Muscle of arm (tissue), 12 donors: ENCODE data around the gene MAP1A. TPM values are rescaled to one million over a fixed set of nuclear protein-coding genes. Genes with fewer than 3 reads are reported as not detected.

ENCODE experiments used
- DNase-seq: peaks from one replicate; pipeline ENCODE4 v3.0.0-alpha.2; 2013
- polyA plus RNA-seq, 12 donors: library from polyadenylated mRNA; unstranded; fragments of 120-200 nt; gene quantifications; one replicate each; pipeline ENCODE4 v1.2.1, GENCODE V29; 2013; ENCODE audit not compliant: insufficient read length in 12 of 12

The MAP1A gene
- polyA plus RNA-seq, 12 donors, result 27.5 to 44.8 (median 38.0) TPM; not detected in 1

DNA sequence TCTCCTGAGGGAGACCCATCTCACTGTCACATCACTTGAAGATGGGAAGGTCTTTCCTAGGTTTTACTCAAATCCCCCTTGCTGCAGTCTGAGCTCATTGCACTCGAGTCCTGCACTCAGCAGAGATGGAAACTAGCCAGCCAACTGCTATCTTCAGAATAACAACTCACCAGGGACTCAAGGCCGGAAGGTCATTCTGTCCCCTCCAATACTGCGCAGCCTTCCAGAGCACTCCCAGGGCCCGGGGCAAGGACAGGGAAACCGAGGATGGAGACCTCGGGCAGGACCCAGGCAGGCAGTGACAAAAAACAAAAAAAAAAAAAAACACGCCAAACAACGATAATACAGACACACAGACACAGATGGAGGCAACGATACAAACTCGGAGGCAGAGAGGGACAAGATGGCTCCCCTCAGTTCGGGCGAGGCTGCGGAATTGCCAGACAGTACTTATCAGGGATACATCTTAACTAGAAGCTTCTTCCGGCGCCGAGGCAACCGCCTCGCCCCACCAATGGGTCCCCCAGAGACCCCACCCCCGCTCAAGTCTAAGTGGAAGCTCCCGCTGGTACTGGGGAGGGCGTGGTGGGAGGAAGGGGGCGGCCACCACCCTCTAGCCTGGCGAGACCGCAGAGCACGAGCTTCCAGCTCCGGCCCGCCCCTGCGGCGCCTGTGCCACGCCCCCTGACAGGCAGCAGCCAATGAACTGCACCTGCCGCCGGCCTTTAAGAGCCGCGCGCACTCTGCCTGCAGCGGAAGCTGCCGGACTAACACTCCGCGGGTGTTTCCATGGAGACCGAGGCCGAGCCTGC is 7.0 kb upstream of the MAP1A start:
- DNase-seq, result peak; percentile 97

DNA sequence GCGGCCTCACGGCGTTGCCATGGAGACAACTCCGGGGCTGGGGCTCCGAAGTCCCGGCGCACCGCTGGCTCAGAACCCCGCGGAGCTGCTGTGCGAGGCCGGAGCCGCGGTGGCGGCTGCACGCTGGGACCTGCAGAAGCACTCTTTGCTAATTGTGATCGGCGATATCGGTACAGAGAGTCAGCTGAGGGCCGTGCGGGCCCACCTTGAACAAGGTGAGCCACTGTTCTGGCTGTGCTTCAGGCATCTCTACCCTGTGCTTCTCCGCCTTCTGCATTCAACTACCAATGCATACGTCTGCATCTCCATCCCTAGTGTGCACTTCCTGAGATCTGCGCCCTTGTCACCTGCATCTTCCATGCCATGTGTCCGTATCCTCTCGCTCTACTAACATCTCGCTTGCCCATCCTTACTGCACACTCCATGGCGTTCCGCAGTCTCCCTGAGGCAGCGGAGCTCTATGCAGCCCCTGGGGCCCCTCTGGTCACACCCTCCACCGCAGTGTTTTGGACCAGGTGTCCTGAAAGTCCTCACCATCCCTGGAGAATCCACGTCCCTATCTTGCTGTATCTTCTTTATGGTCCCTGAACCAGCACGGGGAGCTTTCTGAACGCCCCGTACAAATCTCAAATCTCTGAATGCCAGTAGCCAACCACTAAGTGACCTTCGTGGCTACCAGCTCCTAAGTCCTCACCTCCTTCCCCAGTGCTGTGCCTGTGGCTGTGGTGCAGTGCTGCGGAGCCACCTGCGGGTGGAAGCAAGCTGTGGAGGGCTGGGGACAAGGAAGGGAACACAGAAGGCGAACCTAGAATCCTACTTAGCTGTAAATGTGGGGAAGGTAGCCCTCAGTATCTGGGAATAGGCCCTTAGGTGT is 6.2 kb upstream of the MAP1A start:
- no peak for DNase-seq

DNA sequence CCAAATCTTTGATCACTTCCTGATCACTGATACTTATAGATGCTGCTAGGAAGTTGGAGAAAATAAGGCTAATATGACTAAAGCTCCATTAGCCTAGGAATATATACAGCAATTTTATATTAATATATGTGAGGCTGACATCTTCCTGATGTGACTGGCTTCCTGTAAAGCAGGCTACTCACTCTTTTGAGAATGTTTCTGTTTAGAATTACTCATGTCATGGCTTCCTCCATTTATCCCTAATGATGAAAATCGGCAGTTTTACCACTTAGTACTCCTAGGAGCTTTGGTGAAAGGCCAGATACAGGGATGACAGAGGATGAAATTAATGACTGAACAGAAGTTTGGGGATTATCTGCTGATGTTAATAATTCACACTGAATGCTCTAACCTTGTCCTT is 3.9 kb upstream of the MAP1A start:
- no peak for DNase-seq

DNA sequence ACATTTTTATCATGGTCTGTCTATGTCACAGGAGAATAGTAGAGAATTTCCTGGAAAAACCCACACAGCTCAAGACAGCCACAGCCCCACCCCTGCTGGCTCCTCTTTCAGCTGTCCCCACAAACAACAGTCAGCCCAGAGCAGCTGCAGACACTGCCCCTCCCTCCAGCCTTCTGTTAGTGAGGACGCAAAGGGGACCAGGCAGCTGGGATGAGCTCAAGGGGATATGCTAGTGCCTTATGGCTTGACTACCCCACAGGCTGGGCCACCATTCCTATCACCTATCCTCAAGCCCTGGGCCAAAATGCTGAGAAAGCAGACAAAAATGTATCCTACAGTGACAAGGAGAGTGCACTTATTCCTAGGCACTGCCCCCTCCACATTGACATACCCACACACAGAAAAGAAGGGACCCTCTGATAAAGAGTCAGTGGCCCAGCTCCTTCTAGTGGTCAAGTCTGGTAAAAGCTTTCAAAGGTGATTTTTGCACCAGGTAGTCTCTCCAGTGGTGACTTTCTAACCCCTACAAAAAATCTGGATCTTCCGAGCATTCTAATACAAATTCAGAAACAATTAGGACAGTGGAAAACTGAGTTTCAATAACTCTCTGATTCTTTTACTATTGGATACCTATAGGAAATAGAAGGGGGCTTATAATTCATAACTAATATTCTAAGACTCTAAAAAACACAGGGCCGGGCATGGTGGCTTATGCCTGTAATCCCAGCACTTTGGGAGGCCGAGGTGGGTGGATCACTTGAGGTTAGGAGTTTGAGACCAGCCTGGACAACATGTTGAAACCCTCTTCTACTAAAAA is 3.0 kb upstream of the MAP1A start:
- peak; percentile 86 for DNase-seq

DNA sequence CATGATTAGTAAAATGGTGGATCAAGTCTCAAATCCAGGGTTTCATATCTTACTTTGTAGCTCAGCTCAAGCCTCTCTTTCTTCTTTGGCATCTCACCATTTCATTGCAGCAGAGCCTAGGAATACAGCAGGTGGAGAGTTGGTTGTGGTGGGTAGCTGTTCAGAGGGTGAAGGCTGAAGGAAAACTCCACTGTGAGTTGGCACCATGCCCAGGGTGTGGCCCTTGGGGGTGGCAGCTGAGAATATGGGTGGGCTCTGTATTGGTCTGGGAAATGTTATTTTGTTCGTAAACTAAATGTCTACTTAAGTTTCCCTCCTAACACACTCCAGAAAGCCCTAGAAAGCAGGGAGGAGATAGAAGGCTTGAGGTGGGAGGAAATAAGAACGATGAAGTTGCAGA is 1.7 kb upstream of the MAP1A start:
- no peak for DNase-seq

DNA sequence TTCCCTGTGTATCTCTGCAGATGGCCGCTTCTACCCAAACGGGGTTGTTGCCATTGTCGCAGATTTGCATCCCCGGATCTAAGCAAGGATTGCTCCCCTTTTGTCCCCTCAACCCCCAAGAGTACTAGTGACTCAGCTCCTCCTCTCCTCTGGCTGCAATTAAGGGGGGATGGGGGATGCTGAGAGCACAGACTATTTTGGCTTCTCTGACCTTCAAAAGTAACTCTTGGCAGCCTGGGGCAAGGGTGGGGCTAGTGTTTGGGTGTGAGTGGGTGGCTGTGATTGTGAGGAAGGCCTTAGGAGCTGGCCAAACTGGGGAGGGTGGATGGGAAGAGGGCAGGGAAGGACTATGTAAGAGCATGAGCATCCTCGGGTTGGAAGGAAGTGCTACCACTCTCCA is 1.2 kb upstream of the MAP1A start:
- no peak for DNase-seq

DNA sequence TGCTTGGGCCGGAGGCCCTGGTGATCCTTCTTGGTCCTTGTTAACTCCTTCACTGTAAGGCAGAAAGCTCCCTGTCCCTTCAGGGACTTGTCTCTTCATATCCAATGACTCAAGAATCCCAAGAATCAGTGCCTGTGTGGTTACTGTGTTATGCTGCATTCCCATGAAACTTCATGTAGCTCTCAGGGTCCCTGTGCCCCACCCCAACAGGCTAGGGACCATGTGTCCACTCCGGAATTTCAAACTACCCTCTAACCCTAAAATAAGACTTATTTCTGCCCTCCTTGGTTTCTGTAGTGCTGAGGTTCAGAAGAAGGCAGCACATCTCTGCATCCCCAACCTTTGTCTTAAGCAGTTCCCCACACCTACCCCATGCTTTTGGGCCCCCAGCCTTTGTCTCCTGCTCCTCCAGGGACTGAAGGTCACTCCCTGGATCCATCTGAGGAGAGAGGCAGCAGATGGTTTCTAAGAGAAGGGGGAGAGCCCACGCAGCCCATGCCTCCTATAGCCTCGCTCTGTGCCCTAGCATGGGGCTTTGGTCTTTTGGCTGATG is 531 bp upstream of the MAP1A start:
- DNase-seq, result no peak

DNA sequence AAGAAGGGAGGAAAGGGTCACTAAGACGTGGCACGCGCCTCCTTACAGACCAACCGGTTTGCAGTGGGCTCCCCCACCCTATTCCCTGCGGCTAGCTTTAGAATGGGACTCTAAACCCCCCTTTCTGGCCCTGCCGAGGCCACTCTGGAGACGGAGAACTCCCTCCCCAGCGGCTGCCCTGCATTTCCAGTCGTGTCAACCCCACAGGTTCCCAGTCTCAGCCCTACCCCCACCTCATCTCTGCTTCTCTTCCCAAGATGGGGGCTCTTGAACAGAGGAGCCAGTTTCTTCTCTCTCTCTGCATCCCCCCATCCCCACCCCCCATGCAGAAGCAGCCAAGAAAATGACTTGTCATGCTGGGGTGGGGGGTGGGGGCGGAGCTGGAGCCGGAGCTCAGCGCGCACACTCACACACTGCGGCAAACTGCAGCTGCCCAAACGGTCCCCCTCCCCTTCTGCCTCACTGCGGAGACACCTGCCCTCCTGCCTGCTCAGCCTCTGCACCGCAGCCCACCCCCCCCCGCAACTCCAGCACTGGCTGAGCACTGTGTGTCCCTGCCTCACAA is 871 bp downstream of the MAP1A start:
- peak; percentile 70 for DNase-seq

DNA sequence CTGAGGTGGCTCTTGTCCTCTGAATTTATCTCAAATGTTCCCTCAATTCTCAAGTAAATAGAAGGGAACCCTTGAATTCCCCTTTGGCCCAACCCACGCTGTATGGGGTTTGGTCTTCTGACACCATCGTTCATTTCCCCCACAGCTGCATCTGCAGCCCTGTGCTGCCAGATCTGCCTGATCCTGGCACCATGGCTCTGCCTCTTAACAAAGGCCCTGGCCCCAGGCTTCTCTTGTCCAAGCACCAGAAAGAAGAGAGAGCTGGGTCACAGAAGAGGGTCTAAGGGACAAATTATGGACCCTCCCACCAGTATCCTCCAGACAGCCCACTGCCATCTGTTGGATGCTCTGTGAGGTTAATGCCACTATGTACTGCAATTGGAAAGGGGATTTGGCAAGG is 1.8 kb downstream of the MAP1A start:
- DNase-seq, result no peak

DNA sequence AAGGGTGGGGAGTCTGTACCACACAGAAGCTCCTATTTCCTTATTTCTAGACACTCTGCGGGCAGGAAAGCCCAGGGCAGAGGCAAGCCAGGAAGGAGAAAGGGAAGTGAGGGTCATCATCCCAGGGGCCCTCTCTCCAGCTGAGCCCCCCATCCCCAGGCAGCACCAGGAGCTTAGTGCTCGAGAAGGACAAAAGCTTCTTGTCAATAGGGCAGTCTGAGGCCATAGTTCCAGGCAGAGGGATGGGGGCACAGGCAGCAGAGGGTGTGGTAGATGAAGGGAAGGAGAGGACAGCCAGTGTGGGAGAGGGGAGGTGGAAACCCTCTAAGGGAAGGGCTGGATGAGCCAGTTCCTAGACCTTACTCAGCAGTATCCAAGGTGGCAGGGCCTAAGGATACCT is 2.7 kb downstream of the MAP1A start:
- DNase-seq, result no peak

DNA sequence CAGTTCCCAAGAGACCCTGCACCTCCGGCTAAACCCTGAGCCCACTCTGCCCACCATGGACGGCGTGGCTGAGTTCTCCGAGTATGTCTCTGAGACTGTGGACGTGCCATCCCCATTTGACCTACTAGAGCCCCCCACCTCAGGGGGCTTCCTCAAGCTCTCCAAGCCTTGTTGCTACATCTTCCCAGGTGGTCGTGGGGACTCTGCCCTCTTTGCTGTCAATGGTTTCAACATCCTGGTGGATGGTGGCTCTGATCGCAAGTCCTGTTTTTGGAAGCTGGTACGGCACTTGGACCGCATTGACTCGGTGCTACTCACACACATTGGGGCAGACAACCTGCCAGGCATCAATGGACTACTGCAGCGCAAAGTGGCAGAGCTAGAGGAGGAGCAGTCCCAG is 4.0 kb downstream of the MAP1A start:
- DNase-seq, result no peak

DNA sequence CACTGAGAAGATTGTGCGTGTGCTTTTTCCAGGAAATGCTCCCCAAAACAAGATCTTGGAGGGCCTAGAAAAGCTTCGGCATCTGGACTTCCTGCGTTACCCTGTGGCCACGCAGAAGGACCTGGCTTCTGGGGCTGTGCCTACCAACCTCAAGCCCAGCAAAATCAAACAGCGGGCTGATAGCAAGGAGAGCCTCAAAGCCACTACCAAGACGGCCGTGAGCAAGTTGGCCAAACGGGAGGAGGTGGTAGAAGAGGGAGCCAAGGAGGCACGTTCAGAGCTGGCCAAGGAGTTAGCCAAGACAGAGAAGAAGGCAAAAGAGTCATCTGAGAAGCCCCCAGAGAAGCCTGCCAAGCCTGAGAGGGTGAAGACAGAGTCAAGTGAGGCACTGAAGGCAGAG is 4.8 kb downstream of the MAP1A start:
- DNase-seq, result no peak

DNA sequence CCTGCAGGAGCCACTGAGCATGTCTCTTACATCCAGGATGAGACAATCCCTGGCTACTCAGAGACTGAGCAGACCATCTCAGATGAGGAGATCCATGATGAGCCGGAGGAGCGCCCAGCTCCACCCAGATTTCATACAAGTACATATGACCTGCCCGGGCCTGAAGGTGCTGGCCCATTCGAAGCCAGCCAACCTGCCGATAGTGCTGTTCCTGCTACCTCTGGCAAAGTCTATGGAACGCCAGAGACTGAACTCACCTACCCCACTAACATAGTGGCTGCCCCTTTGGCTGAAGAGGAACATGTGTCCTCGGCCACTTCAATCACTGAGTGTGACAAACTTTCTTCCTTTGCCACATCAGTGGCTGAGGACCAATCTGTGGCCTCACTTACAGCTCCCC is 6.2 kb downstream of the MAP1A start:
- no peak for DNase-seq

DNA sequence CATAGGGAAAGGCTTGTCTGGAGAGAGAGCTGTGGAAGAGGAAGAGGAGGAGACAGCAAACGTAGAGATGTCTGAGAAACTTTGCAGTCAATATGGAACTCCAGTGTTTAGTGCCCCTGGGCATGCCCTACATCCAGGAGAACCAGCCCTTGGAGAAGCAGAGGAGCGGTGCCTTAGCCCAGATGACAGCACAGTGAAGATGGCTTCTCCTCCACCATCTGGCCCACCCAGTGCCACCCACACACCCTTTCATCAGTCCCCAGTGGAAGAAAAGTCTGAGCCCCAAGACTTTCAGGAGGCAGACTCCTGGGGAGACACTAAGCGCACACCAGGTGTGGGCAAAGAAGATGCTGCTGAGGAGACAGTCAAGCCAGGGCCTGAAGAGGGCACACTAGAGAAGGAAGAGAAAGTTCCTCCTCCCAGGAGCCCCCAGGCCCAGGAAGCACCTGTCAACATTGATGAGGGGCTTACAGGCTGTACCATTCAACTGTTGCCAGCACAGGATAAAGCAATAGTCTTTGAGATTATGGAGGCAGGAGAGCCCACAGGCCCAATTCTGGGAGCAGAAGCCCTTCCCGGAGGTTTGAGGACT is 6.9 kb downstream of the MAP1A start:
- no peak for DNase-seq

DNA sequence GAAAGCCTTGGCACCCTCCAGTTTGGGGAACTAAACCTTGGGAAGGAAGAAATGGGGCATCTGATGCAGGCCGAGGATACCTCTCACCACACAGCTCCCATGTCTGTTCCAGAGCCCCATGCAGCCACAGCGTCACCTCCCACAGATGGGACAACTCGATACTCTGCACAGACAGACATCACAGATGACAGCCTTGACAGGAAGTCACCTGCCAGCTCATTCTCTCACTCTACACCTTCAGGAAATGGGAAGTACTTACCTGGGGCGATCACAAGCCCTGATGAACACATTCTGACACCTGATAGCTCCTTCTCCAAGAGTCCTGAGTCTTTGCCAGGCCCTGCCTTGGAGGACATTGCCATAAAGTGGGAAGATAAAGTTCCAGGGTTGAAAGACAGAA is 7.7 kb downstream of the MAP1A start:
- DNase-seq, result no peak

DNA sequence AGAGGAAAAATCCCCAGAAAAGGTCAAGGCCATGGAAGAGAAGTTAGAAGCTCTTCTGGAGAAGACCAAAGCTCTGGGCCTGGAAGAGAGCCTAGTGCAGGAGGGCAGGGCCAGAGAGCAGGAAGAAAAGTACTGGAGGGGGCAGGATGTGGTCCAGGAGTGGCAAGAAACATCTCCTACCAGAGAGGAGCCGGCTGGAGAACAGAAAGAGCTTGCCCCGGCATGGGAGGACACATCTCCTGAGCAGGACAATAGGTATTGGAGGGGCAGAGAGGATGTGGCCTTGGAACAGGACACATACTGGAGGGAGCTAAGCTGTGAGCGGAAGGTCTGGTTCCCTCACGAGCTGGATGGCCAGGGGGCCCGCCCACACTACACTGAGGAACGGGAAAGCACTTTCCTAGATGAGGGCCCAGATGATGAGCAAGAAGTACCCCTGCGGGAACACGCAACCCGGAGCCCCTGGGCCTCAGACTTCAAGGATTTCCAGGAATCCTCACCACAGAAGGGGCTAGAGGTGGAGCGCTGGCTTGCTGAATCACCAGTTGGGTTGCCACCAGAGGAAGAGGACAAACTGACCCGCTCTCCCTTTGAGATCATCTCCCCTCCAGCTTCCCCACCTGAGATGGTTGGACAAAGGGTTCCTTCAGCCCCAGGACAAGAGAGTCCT is 9.0 kb downstream of the MAP1A start:
- no peak for DNase-seq

DNA sequence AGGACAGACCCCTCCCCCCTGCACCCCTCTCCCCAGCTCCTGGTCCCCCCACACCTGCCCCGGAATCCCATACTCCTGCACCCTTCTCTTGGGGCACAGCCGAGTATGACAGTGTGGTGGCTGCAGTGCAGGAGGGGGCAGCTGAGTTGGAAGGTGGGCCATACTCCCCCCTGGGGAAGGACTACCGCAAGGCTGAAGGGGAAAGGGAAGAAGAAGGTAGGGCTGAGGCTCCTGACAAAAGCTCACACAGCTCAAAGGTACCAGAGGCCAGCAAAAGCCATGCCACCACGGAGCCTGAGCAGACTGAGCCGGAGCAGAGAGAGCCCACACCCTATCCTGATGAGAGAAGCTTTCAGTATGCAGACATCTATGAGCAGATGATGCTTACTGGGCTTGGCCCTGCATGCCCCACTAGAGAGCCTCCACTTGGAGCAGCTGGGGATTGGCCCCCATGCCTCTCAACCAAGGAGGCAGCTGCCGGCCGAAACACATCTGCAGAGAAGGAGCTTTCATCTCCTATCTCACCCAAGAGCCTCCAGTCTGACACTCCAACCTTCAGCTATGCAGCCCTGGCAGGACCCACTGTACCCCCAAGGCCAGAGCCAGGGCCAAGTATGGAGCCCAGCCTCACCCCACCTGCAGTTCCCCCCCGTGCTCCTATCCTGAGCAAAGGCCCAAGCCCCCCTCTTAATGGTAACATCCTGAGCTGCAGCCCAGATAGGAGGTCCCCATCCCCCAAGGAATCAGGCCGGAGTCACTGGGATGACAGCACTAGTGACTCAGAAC is 9.8 kb downstream of the MAP1A start:
- DNase-seq, result no peak

DNA sequence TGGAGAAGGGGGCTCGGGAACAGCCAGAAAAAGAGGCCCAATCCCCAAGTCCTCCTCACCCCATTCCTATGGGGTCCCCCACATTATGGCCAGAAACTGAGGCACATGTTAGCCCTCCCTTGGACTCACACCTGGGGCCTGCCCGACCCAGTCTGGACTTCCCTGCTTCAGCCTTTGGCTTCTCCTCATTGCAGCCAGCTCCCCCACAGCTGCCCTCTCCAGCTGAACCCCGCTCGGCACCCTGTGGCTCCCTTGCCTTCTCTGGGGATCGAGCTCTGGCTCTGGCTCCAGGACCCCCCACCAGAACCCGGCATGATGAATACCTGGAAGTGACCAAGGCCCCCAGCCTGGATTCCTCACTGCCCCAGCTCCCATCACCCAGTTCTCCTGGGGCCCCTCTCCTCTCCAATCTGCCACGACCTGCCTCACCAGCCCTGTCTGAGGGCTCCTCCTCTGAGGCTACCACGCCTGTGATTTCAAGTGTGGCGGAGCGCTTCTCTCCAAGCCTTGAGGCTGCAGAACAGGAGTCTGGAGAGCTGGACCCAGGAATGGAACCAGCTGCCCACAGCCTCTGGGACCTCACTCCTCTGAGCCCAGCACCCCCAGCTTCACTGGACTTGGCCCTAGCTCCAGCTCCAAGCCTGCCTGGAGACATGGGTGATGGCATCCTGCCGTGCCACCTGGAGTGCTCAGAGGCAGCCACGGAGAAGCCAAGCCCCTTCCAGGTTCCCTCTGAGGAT is 10.6 kb downstream of the MAP1A start:
- DNase-seq, result no peak

DNA sequence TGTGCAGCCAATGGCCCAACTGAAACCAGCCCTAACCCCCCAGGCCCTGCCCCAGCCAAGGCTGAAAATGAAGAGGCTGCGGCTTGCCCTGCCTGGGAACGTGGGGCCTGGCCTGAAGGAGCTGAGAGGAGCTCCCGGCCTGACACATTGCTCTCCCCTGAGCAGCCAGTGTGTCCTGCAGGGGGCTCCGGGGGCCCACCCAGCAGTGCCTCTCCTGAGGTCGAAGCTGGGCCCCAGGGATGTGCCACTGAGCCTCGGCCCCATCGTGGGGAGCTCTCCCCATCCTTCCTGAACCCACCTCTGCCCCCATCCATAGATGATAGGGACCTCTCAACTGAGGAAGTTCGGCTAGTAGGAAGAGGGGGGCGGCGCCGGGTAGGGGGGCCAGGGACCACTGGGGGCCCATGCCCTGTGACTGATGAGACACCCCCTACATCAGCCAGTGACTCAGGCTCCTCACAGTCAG is 11.2 kb downstream of the MAP1A start:
- no peak for DNase-seq
